ENCODE results near the gene DENND1B. TPM values are rescaled to one million over a fixed set of nuclear protein-coding genes. Genes with fewer than 3 reads are reported as not detected.

Gene DENND1B
- total RNA-seq, 2 donors from 2014 or later, result 9.4 to 11.9 TPM

DNA sequence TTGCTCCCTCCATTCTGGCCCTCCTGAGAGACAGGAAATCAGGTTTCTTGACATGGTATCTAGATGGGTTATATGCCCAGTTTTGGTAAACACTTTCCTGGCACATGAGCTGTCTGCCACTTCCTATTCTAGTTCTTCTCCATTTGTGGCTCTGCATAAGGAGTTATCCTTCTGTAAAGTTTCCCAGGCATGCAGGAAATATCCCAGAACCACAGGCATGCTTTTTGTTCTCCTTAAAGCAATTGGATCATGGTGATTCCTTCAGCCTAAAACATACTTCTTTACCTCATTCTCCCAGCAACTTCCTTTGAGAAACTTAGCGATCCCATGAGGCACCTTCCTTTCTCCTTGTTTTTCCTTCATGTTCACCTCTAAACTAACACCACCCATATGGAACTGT is 307.4 kb downstream of the DENND1B start:
- H3K4me3 ChIP-seq (ENCODE audit: low read length), result no peak overlapping the region
- no peak for DNase-seq
- H3K9me3 Mint-ChIP-seq, result no peaks in the 10 kb centered on the region
- no peaks in the 10 kb centered on the region for H3K27me3 Mint-ChIP-seq (ENCODE audit: insufficient read depth)
- no peaks in the 10 kb centered on the region for H3K36me3 Mint-ChIP-seq (ENCODE audit: low read depth)
- no peaks in the 10 kb centered on the region for H3K27me3 ChIP-seq (ENCODE audit: control insufficient read depth, insufficient read depth, low read length, poor library complexity, severe bottlenecking)
- H3K4me1 Mint-ChIP-seq, result peaks cover 59% of the 10 kb centered on the region
- WGBS, 2 experiments (ENCODE audit: insufficient coverage in 1 of 2, insufficient read length in 1 of 2), result 95% methylated on average over 1 of the region's 1 CpG; no CpG with 5 or more reads in 1 of the 2 experiments
- no peaks in the 10 kb centered on the region for H3K36me3 ChIP-seq (ENCODE audit: control insufficient read depth, insufficient read depth, low read length)
- TF ChIP-seq, protein P1, sequence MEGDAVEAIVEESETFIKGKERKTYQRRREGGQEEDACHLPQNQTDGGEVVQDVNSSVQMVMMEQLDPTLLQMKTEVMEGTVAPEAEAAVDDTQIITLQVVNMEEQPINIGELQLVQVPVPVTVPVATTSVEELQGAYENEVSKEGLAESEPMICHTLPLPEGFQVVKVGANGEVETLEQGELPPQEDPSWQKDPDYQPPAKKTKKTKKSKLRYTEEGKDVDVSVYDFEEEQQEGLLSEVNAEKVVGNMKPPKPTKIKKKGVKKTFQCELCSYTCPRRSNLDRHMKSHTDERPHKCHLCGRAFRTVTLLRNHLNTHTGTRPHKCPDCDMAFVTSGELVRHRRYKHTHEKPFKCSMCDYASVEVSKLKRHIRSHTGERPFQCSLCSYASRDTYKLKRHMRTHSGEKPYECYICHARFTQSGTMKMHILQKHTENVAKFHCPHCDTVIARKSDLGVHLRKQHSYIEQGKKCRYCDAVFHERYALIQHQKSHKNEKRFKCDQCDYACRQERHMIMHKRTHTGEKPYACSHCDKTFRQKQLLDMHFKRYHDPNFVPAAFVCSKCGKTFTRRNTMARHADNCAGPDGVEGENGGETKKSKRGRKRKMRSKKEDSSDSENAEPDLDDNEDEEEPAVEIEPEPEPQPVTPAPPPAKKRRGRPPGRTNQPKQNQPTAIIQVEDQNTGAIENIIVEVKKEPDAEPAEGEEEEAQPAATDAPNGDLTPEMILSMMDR (conservative IDR thresholded peaks at IDR 0.05), result no peak
- H3K27ac ChIP-seq (ENCODE audit: low read depth, low read length), result no peak overlapping the region
- H3K4me1 ChIP-seq (ENCODE audit: control insufficient read depth, insufficient read depth, low read length), result peaks cover 27% of the 10 kb centered on the region
- H3K9ac ChIP-seq (ENCODE audit: extremely low read depth, low read length, poor library complexity, severe bottlenecking), result no peak overlapping the region
- no peak overlapping the region for H3K4me3 Mint-ChIP-seq
- no peaks in the 10 kb centered on the region for H3K9me3 ChIP-seq (ENCODE audit: control insufficient read depth, low read length)
- no peak overlapping the region for H3K27ac Mint-ChIP-seq

DNA sequence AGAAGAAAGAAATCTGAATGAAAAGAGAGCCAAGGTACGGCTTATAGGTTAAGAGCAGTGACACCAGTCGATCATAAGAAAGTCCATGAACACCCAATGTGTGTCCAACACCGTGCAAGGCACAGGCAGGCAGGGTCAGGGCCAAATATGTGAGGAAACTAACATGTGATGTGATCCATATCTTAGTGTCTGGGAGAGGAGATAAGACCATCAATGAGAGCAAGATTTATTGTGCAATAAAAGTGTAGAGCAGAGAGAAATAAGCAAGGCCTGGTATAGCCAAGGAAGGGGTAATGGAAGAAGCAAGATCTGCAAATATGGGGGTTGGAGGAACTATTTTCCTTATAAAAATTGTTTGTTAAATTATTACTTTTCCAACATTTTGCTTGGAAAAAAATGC is 308.5 kb downstream of the DENND1B start:
- no peak overlapping the region for H3K4me3 ChIP-seq (ENCODE audit: low read length)
- H3K4me1 ChIP-seq (ENCODE audit: control insufficient read depth, insufficient read depth, low read length), result peaks cover 17% of the 10 kb centered on the region
- H3K9ac ChIP-seq (ENCODE audit: extremely low read depth, low read length, poor library complexity, severe bottlenecking), result no peak overlapping the region
- Mint-ChIP-seq H3K36me3 (ENCODE audit: low read depth) (no peaks in the 10 kb centered on the region), H3K27ac (no peak overlapping the region), H3K9me3 (no peaks in the 10 kb centered on the region), H3K4me3 (no peak overlapping the region), H3K27me3 (ENCODE audit: insufficient read depth) (no peaks in the 10 kb centered on the region), H3K4me1 (peaks cover 55% of the 10 kb centered on the region)
- no peak overlapping the region for H3K27ac ChIP-seq (ENCODE audit: low read depth, low read length)
- WGBS, 2 experiments (ENCODE audit: insufficient coverage in 1 of 2, insufficient read length in 1 of 2), result 94 to 98% methylated on average over 3 of the region's 3 CpGs
- no peak for DNase-seq
- TF ChIP-seq, protein P1 (conservative IDR thresholded peaks at IDR 0.05), result no peak
- no peaks in the 10 kb centered on the region for H3K27me3 ChIP-seq (ENCODE audit: control insufficient read depth, insufficient read depth, low read length, poor library complexity, severe bottlenecking)
- no peaks in the 10 kb centered on the region for H3K9me3 ChIP-seq (ENCODE audit: control insufficient read depth, low read length)
- no peaks in the 10 kb centered on the region for H3K36me3 ChIP-seq (ENCODE audit: control insufficient read depth, insufficient read depth, low read length)

DNA sequence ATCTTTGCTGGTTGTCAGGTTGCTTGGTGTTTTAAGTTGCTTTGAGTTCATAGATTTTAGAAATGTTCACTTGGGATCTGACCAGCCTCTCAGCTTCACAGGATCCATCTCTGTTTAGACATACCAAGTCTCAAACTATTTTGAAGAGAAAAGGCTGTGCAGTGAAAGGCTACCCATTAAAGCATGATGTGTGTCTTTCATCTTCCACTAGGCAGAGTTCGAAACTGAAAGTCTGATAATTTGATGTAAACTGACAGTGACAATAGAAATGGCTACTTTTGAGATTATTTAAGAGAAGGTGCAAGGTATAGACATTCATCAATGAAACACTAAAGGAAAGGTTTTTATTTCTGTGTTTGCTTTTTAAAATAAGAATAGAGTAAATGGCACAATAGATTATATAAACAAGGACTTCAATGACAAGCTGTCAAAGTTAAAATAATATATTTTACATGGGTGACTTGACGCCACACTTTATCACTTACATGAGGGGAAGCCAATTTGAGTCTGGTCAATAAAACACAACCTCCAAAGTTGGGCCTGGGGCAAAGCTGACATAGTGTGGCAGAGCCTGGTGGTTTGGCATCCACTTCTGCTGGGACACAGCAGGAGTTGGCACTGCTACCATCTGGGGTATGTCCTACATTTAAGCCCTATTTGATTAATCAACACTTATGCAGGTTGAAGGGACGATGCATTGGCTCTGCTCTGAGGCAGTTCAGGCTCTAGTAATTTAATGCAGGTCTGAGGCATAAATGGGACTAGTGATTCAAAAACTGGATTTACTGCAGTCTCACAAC is 309.6 kb downstream of the DENND1B start:
- H3K36me3 Mint-ChIP-seq (ENCODE audit: low read depth), result no peaks in the 10 kb centered on the region
- 91 to 100% methylated on average over 1 to 3 of the region's 3 CpGs for WGBS, 2 experiments (ENCODE audit: insufficient coverage in 1 of 2, insufficient read length in 1 of 2)
- no peak overlapping the region for H3K4me3 Mint-ChIP-seq

More for the DNA sequence above, 309.6 kb downstream of the DENND1B start:
- TF ChIP-seq, protein P1 (conservative IDR thresholded peaks at IDR 0.05), result no peak
- no peak overlapping the region for H3K9ac ChIP-seq (ENCODE audit: extremely low read depth, low read length, poor library complexity, severe bottlenecking)
- H3K9me3 ChIP-seq (ENCODE audit: control insufficient read depth, low read length), result no peaks in the 10 kb centered on the region
- peaks cover 10% of the 10 kb centered on the region for H3K4me1 ChIP-seq (ENCODE audit: control insufficient read depth, insufficient read depth, low read length)
- H3K27ac ChIP-seq (ENCODE audit: low read depth, low read length), result no peak overlapping the region
- H3K36me3 ChIP-seq (ENCODE audit: control insufficient read depth, insufficient read depth, low read length), result no peaks in the 10 kb centered on the region
- no peak overlapping the region for H3K4me3 ChIP-seq (ENCODE audit: low read length)
- H3K27me3 ChIP-seq (ENCODE audit: control insufficient read depth, insufficient read depth, low read length, poor library complexity, severe bottlenecking), result no peaks in the 10 kb centered on the region
- Mint-ChIP-seq H3K4me1 (peaks cover 45% of the 10 kb centered on the region), H3K9me3 (no peaks in the 10 kb centered on the region), H3K27ac (no peak overlapping the region), H3K27me3 (ENCODE audit: insufficient read depth) (no peaks in the 10 kb centered on the region)
- DNase-seq, result no peak

Measured in endodermal cell (in vitro differentiated cells).